Liver (tissue), 9 donors: ENCODE data around the gene PACSIN2. TPM values are rescaled to one million over a fixed set of nuclear protein-coding genes. Genes with fewer than 3 reads are reported as not detected.

ENCODE experiments used
- DNase-seq: peaks from one replicate; pipeline ENCODE4 v3.0.0-alpha.2; 2017; ENCODE audit warnings: low spot score
- H3K27ac ChIP-seq, 2 donors: one replicate each; pipeline ENCODE4 v1.7.0; 2013; ENCODE audit warnings: inconsistent platforms in 2 of 2, low read length in 2 of 2, control low read depth in 1 of 2, low read depth in 1 of 2, mild to moderate bottlenecking in 1 of 2
- H3K27me3 ChIP-seq, 4 donors: one replicate each; pipeline versions ENCODE4 v1.6.1 to v1.7.0; 2013; ENCODE audit warnings: low read length in 3 of 4, inconsistent platforms in 1 of 4, mild to moderate bottlenecking in 1 of 4, moderate library complexity in 1 of 4; ENCODE audit not compliant: control insufficient read depth in 4 of 4, insufficient read depth in 4 of 4
- H3K36me3 ChIP-seq, 4 donors: one replicate each; pipeline versions ENCODE4 v1.6.1 to v1.7.0; 2013; ENCODE audit warnings: low read length in 3 of 4, mild to moderate bottlenecking in 3 of 4, low read depth in 1 of 4, moderate library complexity in 1 of 4; ENCODE audit not compliant: control insufficient read depth in 4 of 4, insufficient read depth in 3 of 4
- H3K4me1 ChIP-seq, 4 donors: one replicate each; pipeline versions ENCODE4 v1.6.1 to v1.7.0; 2013; ENCODE audit warnings: low read length in 3 of 4, mild to moderate bottlenecking in 3 of 4, moderate library complexity in 1 of 4; ENCODE audit not compliant: control insufficient read depth in 4 of 4, insufficient read depth in 4 of 4
- H3K4me3 ChIP-seq, 3 donors: one replicate each; pipeline versions ENCODE4 v1.6.1 to v1.7.0; 2013; ENCODE audit warnings: low read length in 3 of 3, control low read depth in 1 of 3, low read depth in 1 of 3, mild to moderate bottlenecking in 1 of 3
- H3K9ac ChIP-seq, 2 donors: one replicate each; pipeline ENCODE4 v1.7.0; 2013; ENCODE audit warnings: low read length in 2 of 2, mild to moderate bottlenecking in 2 of 2, moderate library complexity in 2 of 2, control low read depth in 1 of 2, low read depth in 1 of 2
- H3K9me3 ChIP-seq, 4 donors: one replicate each; pipeline versions ENCODE4 v1.6.1 to v1.7.0; 2013; ENCODE audit warnings: low read length in 3 of 4; ENCODE audit not compliant: control insufficient read depth in 4 of 4
- ATF3 ChIP-seq: IDR thresholded peaks from 2 replicates; pipeline ENCODE4 v1.6.1; 2016; ENCODE audit warnings: antibody characterized with exemption
- CTCF ChIP-seq: fragments of 150-350 bp; IDR thresholded peaks from 2 replicates; pipeline ENCODE4 v1.5.1; 2017; ENCODE audit warnings: improper control_type of control experiment, low read depth, low read length; ENCODE audit not compliant: missing input control
- EGR1 ChIP-seq, 2 donors: IDR thresholded peaks; 2 replicates each; pipeline ENCODE4 v1.6.1; 2016 to 2018; ENCODE audit warnings: antibody characterized with exemption in 2 of 2, low read depth in 2 of 2
- FOXA1 ChIP-seq: IDR thresholded peaks from 2 replicates; pipeline ENCODE4 v1.6.1; 2016; ENCODE audit warnings: antibody characterized with exemption
- FOXA2 ChIP-seq: IDR thresholded peaks from 2 replicates; pipeline ENCODE4 v1.6.1; 2016; ENCODE audit warnings: antibody characterized with exemption
- GABPA ChIP-seq, 2 donors: IDR thresholded peaks in 1 of 2; conservative IDR thresholded peaks in 1 of 2; 2 replicates each; pipeline ENCODE4 v1.6.1; 2016; ENCODE audit warnings: antibody characterized with exemption in 2 of 2, mild to moderate bottlenecking in 1 of 2, moderate library complexity in 1 of 2
- HNF4A ChIP-seq, 2 donors: conservative IDR thresholded peaks; 2 replicates each; pipeline ENCODE4 v1.6.1; 2016; ENCODE audit warnings: antibody characterized with exemption in 2 of 2, mild to moderate bottlenecking in 2 of 2
- HNF4G ChIP-seq: IDR thresholded peaks from 2 replicates; pipeline ENCODE4 v1.6.1; 2016; ENCODE audit warnings: antibody characterized with exemption
- JUND ChIP-seq, 2 donors: IDR thresholded peaks; 2 replicates each; pipeline ENCODE4 v1.6.1; 2016; ENCODE audit warnings: antibody characterized with exemption in 2 of 2
- MAX ChIP-seq: IDR thresholded peaks from 2 replicates; pipeline ENCODE4 v1.6.1; 2016; ENCODE audit warnings: antibody characterized with exemption
- NR2F2 ChIP-seq: IDR thresholded peaks from 2 replicates; pipeline ENCODE4 v1.6.1; 2016; ENCODE audit warnings: antibody characterized with exemption
- RAD21 ChIP-seq, 2 donors: IDR thresholded peaks; 2 replicates each; pipeline ENCODE4 v1.6.1; 2016; ENCODE audit warnings: antibody characterized with exemption in 2 of 2, mild to moderate bottlenecking in 2 of 2
- REST ChIP-seq: IDR thresholded peaks from 2 replicates; pipeline ENCODE4 v1.6.1; 2016; ENCODE audit warnings: antibody characterized with exemption, mild to moderate bottlenecking
- RXRA ChIP-seq, 2 donors: IDR thresholded peaks; 2 replicates each; pipeline ENCODE4 v1.6.1; 2017 to 2018; ENCODE audit warnings: antibody characterized with exemption in 2 of 2, mild to moderate bottlenecking in 1 of 2
- SP1 ChIP-seq: IDR thresholded peaks from 2 replicates; pipeline ENCODE4 v1.6.1; 2018; ENCODE audit warnings: antibody characterized with exemption, mild to moderate bottlenecking
- TAF1 ChIP-seq: conservative IDR thresholded peaks from 2 replicates; pipeline ENCODE4 v1.6.1; 2016; ENCODE audit warnings: antibody characterized with exemption, mild to moderate bottlenecking
- YY1 ChIP-seq: IDR thresholded peaks from 2 replicates; pipeline ENCODE4 v1.6.1; 2016; ENCODE audit warnings: antibody characterized with exemption, mild to moderate bottlenecking
- ZBTB33 ChIP-seq: IDR thresholded peaks from 2 replicates; pipeline ENCODE4 v1.6.1; 2016; ENCODE audit warnings: antibody characterized with exemption
- WGBS: extraction: QIAGEN DNeasy Blood & Tissue Kit; methylation state at CpG from one replicate; pipeline ENCODE4 v1.1.7; 2013; 5-methylcytosine and 5-hydroxymethylcytosine counted together
- polyA plus RNA-seq, 2 donors: library from polyadenylated mRNA; stranded (reverse) in 1 of 2; unstranded in 1 of 2; fragments of 200-250 nt in 1 of 2; fragments of >200 nt in 1 of 2; fragmentation: Nextera tagmentation in 1 of 2; extraction: Ambion mirVana in 1 of 2; gene quantifications; one replicate each; pipeline versions ENCODE4 v1.2.1 to v1.2.3, GENCODE V29; 2013 to 2015
- total RNA-seq, 2 donors: library from RNA; depleted of rRNA; stranded (reverse); fragments of >200 nt; gene quantifications; one replicate each; pipeline ENCODE4 v1.2.3, GENCODE V29; 2014
- donor health status: healthy.
- donor health status: healthy.
- donor health status: healthy.
- donor health status: healthy.
- donor health status: healthy.

The PACSIN2 gene
- total and polyA plus RNA-seq, 4 donors, result 9.1 to 31.4 (median 17.0) TPM

- TF ChIP-seq CTCF (no peak), ATF3 (no peak), TAF1 (no peak), JUND (IDR thresholded peaks at IDR 0.05) (no peak)
These were observed 23.4 kb upstream of the PACSIN2 start (continued) for GRCh38 chr22:43038325-43038724.

- no peaks in the 10 kb centered on the region for H3K9me3 ChIP-seq
- H3K27ac ChIP-seq, result no peak overlapping the region
- H3K4me1 ChIP-seq, result peaks cover 0 to 6% (median 2%) of the 10 kb centered on the region in 4 donors
- H3K27me3 ChIP-seq, result no peaks in the 10 kb centered on the region
- H3K4me3 ChIP-seq, result no peak overlapping the region
- 79% methylated on average over 19 of the region's 19 CpGs for WGBS
- H3K9ac ChIP-seq, result no peak overlapping the region
- TF ChIP-seq GABPA (IDR thresholded peaks at IDR 0.05 in 1 of 2, conservative IDR thresholded peaks at IDR 0.05 in 1 of 2) (no peak), ATF3 (no peak), FOXA2 (no peak), TAF1 (no peak), REST (no peak), YY1 (no peak), JUND (IDR thresholded peaks at IDR 0.05) (no peak), ZBTB33 (no peak), EGR1 (IDR thresholded peaks at IDR 0.05; ENCODE audit: low read depth in 2 of 2) (no peak), FOXA1 (no peak), MAX (no peak), RAD21 (IDR thresholded peaks at IDR 0.05) (no peak), HNF4G (no peak), NR2F2 (no peak), HNF4A (conservative IDR thresholded peaks at IDR 0.05) (no peak), CTCF (no peak), RXRA (IDR thresholded peaks at IDR 0.05) (no peak), SP1 (no peak)
- no peak for DNase-seq
- no peaks in the 10 kb centered on the region for H3K36me3 ChIP-seq
These were observed 21.4 kb upstream of the PACSIN2 start for GRCh38 chr22:43036282-43036829.
